Medulla oblongata (tissue), 1 donor: ENCODE results near the gene CEP43.
A peak's percentile ranks its signal among the peaks of the same experiment; 100 is the strongest.

ENCODE experiments used
- DNase-seq: peaks from one replicate; pipeline ENCODE4 v3.0.0-alpha.2; 2015; ENCODE audit errors: extremely low spot score

CEP43 gene

GRCh38 chr6:167013067-167013466 lies 13.9 kb downstream of the CEP43 start:
- no peak for DNase-seq

- no peak for DNase-seq
Observed at GRCh38 chr6:167013946-167014345, 14.7 kb downstream of the CEP43 start.

- DNase-seq = no peak
Observed at GRCh38 chr6:167015302-167015701, 16.1 kb downstream of the CEP43 start.

- DNase-seq = no peak
Observed at GRCh38 chr6:167020206-167020605, 21.0 kb downstream of the CEP43 start.

- no peak for DNase-seq
Observed at GRCh38 chr6:167027308-167027707, 28.1 kb downstream of the CEP43 start.

- DNase-seq = peak; percentile 27
Observed at GRCh38 chr6:167027772-167028171, 28.6 kb downstream of the CEP43 start.

- peak; percentile 24 for DNase-seq
Observed at GRCh38 chr6:167030222-167031072, 31.2 kb downstream of the CEP43 start.

GRCh38 chr6:167031082-167031709 lies 32.0 kb downstream of the CEP43 start:
- DNase-seq = no peak

- no peak for DNase-seq
Observed at GRCh38 chr6:167034056-167034455, 34.9 kb downstream of the CEP43 start.

- DNase-seq = no peak
Observed at GRCh38 chr6:167037762-167038161, 38.6 kb downstream of the CEP43 start.

- no peak for DNase-seq
Observed at GRCh38 chr6:167044696-167045095, 45.5 kb downstream of the CEP43 start.

- DNase-seq = no peak
Observed at GRCh38 chr6:167045828-167046580, 46.8 kb downstream of the CEP43 start.

- no peak for DNase-seq
Observed at GRCh38 chr6:167046861-167047495, 47.8 kb downstream of the CEP43 start.

- peak; percentile 70 for DNase-seq
Observed at GRCh38 chr6:167047554-167047953, 48.4 kb downstream of the CEP43 start.
